Kidney capillary endothelial cell (primary cell): ENCODE results near the gene PRKACG.
"Not testable (repeated sequence)": the region's sequence is repeated elsewhere in the genome, so short reads cannot be mapped to it uniquely, and the experiment has no call there.

Experiments
- DNase-seq: peaks from one replicate; pipeline ENCODE4 v3.0.0-alpha.2; 2018; ENCODE audit warnings: low spot score

PRKACG gene

GRCh38 chr9:69023650-69024049, 9.7 kb upstream of the PRKACG start:
- no peak for DNase-seq

- no peak for DNase-seq
Measured at GRCh38 chr9:69020301-69021145, 6.6 kb upstream of the PRKACG start.

GRCh38 chr9:69019808-69020207, 5.9 kb upstream of the PRKACG start:
- DNase-seq = no peak

- no peak for DNase-seq
Measured at GRCh38 chr9:69018737-69019136, 4.8 kb upstream of the PRKACG start.

GRCh38 chr9:69016191-69017096, 2.5 kb upstream of the PRKACG start:
- DNase-seq = no peak

- DNase-seq = no peak
Measured at GRCh38 chr9:69013382-69013727, 558 bp downstream of the PRKACG start.

- DNase-seq = no peak
Measured at GRCh38 chr9:69012696-69013381, 1.1 kb downstream of the PRKACG start.

- no peak for DNase-seq
Measured at GRCh38 chr9:69009708-69010107, 4.2 kb downstream of the PRKACG start.

- DNase-seq = no peak
Measured at GRCh38 chr9:69004836-69005235, 9.1 kb downstream of the PRKACG start.

GRCh38 chr9:69003051-69003450, 10.9 kb downstream of the PRKACG start:
- DNase-seq = no peak

GRCh38 chr9:69001921-69002320, 12.0 kb downstream of the PRKACG start:
- DNase-seq = no peak

GRCh38 chr9:68999393-69000105, 14.4 kb downstream of the PRKACG start:
- DNase-seq = peak; percentile 63

- peak; percentile 4 for DNase-seq
Measured at GRCh38 chr9:68998812-68999211, 15.1 kb downstream of the PRKACG start.

GRCh38 chr9:68998385-68998784, 15.5 kb downstream of the PRKACG start:
- no peak for DNase-seq

GRCh38 chr9:68997666-68998065, 16.2 kb downstream of the PRKACG start:
- DNase-seq = no peak

- DNase-seq = no peak
Measured at GRCh38 chr9:68996462-68996861, 17.5 kb downstream of the PRKACG start.

GRCh38 chr9:68995776-68996175, 18.1 kb downstream of the PRKACG start:
- DNase-seq = no peak

GRCh38 chr9:68991457-68991856, 22.5 kb downstream of the PRKACG start:
- no peak for DNase-seq

GRCh38 chr9:68986949-68987348, 27.0 kb downstream of the PRKACG start:
- DNase-seq = not testable (repeated sequence)

GRCh38 chr9:68983522-68984424, 30.1 kb downstream of the PRKACG start:
- DNase-seq = no peak

GRCh38 chr9:68983008-68983411, 30.9 kb downstream of the PRKACG start:
- DNase-seq = no peak
